GM12878 (cell line): ENCODE results near the gene S100B. TPM values are rescaled to one million over a fixed set of nuclear protein-coding genes. Genes with fewer than 3 reads are reported as not detected.

Source experiments
- ASH2L ChIP-seq: fragments of 300-600, 200-600 bp; sonication (generic); IDR thresholded peaks from 2 replicates; pipeline ENCODE4 v1.6.1; 2017; ENCODE audit warnings: low read depth, mild to moderate bottlenecking, borderline replicate concordance
- BHLHE40 ChIP-seq, 2 experiments: fragments of 450-650 bp in 1 of 2; IDR thresholded peaks; 2 replicates each; pipeline ENCODE4 v1.6.1; 2011 to 2017; ENCODE audit warnings: low read depth in 2 of 2, borderline replicate concordance in 1 of 2, improper control_type of control experiment in 1 of 2, low read length in 1 of 2, mild to moderate bottlenecking in 1 of 2
- CEBPB ChIP-seq, 2 experiments: fragments of 150-350 bp in 1 of 2; IDR thresholded peaks; 2 replicates each; pipeline ENCODE4 v1.6.1; 2012 to 2014; ENCODE audit warnings: low read depth in 2 of 2, low read length in 2 of 2, borderline replicate concordance in 1 of 2, inconsistent platforms in 1 of 2
- CREM ChIP-seq: IDR thresholded peaks from 2 replicates; pipeline ENCODE4 v1.6.1; 2014; ENCODE audit warnings: antibody characterized with exemption, low read depth
- EP300 ChIP-seq, 2 experiments: fragments of 150-350 bp in 1 of 2; IDR thresholded peaks; 2 replicates each; pipeline ENCODE4 v1.6.1; 2011 to 2012; ENCODE audit warnings: low read depth in 2 of 2, low read length in 2 of 2, borderline replicate concordance in 1 of 2, improper control_type of control experiment in 1 of 2, inconsistent platforms in 1 of 2; ENCODE audit not compliant: control insufficient read depth in 1 of 2
- HCFC1 ChIP-seq: fragments of 150-350 bp; IDR thresholded peaks from 2 replicates; pipeline ENCODE4 v1.6.1; 2014; ENCODE audit warnings: low read length
- HDAC2 ChIP-seq: fragments of 200-600 bp; sonication (generic); IDR thresholded peaks from 2 replicates; pipeline ENCODE4 v1.6.1; 2017
- IRF4 ChIP-seq: IDR thresholded peaks from 2 replicates; pipeline ENCODE4 v1.6.1; 2011; ENCODE audit warnings: low read depth, low read length
- KAT2A ChIP-seq: conservative IDR thresholded peaks from 2 replicates; pipeline ENCODE4 v1.6.1; 2011; ENCODE audit warnings: low read depth, low read length; ENCODE audit not compliant: control insufficient read depth
- KDM1A ChIP-seq: fragments of 200-600 bp; sonication (generic); IDR thresholded peaks from 2 replicates; pipeline ENCODE4 v1.6.1; 2016; ENCODE audit warnings: borderline replicate concordance
- KLF5 ChIP-seq: fragments of 450-650 bp; IDR thresholded peaks from 2 replicates; pipeline ENCODE4 v1.6.1; 2014; ENCODE audit warnings: mild to moderate bottlenecking; ENCODE audit not compliant: partially characterized antibody
- MYB ChIP-seq: fragments of 150-350 bp; IDR thresholded peaks from 2 replicates; pipeline ENCODE4 v1.6.1; 2014; ENCODE audit warnings: mild to moderate bottlenecking, low read depth, low read length, borderline replicate concordance
- NFYA ChIP-seq: IDR thresholded peaks from 2 replicates; pipeline ENCODE4 v1.6.1; 2011; ENCODE audit warnings: low read depth, mild to moderate bottlenecking, low read length, improper control_type of control experiment, borderline replicate concordance
- NR2C2 ChIP-seq: IDR thresholded peaks from 2 replicates; pipeline ENCODE4 v1.6.1; 2011; ENCODE audit warnings: borderline replicate concordance, low read depth; ENCODE audit not compliant: control insufficient read depth, insufficient read length
- RBBP5 ChIP-seq: fragments of 200-600 bp; sonication (generic); conservative IDR thresholded peaks from 2 replicates; pipeline ENCODE4 v1.6.1; 2016
- RUNX3 ChIP-seq: IDR thresholded peaks from 2 replicates; pipeline ENCODE4 v1.6.1; 2012; ENCODE audit warnings: low read length, inconsistent platforms
- SP1 ChIP-seq: IDR thresholded peaks from one replicate; pipeline ENCODE4 v1.6.1; 2011; ENCODE audit warnings: low read depth, low read length
- SPI1 ChIP-seq: IDR thresholded peaks from 2 replicates; pipeline ENCODE4 v1.6.1; 2011; ENCODE audit warnings: low read depth, mild to moderate bottlenecking, low read length, moderate library complexity, borderline replicate concordance; ENCODE audit not compliant: insufficient read depth
- SREBF2 ChIP-seq: IDR thresholded peaks from 2 replicates; pipeline ENCODE4 v1.6.1; 2012; ENCODE audit warnings: mild to moderate bottlenecking, low read length
- WRNIP1 ChIP-seq: IDR thresholded peaks from 2 replicates; pipeline ENCODE4 v1.6.1; 2011; ENCODE audit warnings: low read depth, low read length, improper control_type of control experiment, borderline replicate concordance
- ZBED1 ChIP-seq: IDR thresholded peaks from 2 replicates; pipeline ENCODE4 v1.6.1; 2016; ENCODE audit warnings: borderline replicate concordance
- ZNF384 ChIP-seq: IDR thresholded peaks from 2 replicates; pipeline ENCODE4 v1.6.1; 2012; ENCODE audit warnings: low read depth, mild to moderate bottlenecking, low read length, improper control_type of control experiment, borderline replicate concordance
- polyA plus RNA-seq, 11 experiments: library from polyadenylated mRNA; depleted of rRNA in 4 of 11; unstranded in 6 of 11; stranded (reverse) in 5 of 11; fragments of >200 nt; fragmentation: Nextera tagmentation in 4 of 11; fragmentation: Illumina TruSeq in 1 of 11; extraction: Ambion mirVana in 4 of 11; extraction: Trizol in 1 of 11; gene quantifications; 1 replicate in 1 of 11; 2 replicates in 10 of 11; pipeline versions ENCODE4 v1.2.1 to v1.2.3, GENCODE V29; 2011 to 2016; ENCODE audit warnings: inconsistent platforms in 2 of 11, missing spikeins in 2 of 11, low read depth in 1 of 11
- total RNA-seq, 4 experiments: library from RNA; depleted of rRNA in 3 of 4; stranded (reverse); fragments of >200 nt in 3 of 4; fragmentation: Illumina TruSeq in 1 of 4; extraction: Trizol in 1 of 4; gene quantifications; 2 replicates each; pipeline versions ENCODE4 v1.2.1 to v1.2.3, GENCODE V29; 2013 to 2021
- TF ChIP-seq, protein P1 (sequence below): fragments of 450-650 bp; formaldehyde crosslinking; IDR thresholded peaks from 2 replicates; pipeline ENCODE4 v1.4.0; 2020; ENCODE audit warnings: mild to moderate bottlenecking, moderate library complexity
- TF ChIP-seq, protein P2 (sequence below): fragments of 450-650 bp; IDR thresholded peaks from 2 replicates; pipeline ENCODE4 v1.6.1; 2016; ENCODE audit warnings: mild to moderate bottlenecking
- TF ChIP-seq, protein P3 (sequence below): fragments of 450-650 bp; IDR thresholded peaks from 2 replicates; pipeline ENCODE4 v1.6.1; 2018; ENCODE audit warnings: mild to moderate bottlenecking, low read depth, moderate library complexity; ENCODE audit not compliant: partially characterized antibody

Gene S100B
- total and polyA plus RNA-seq, 10 of the 15 experiments (the other 5 are each of a cell fraction or from before 2014, with no cell fraction given): 0.11 to 0.22 TPM; not detected in 8

DNA sequence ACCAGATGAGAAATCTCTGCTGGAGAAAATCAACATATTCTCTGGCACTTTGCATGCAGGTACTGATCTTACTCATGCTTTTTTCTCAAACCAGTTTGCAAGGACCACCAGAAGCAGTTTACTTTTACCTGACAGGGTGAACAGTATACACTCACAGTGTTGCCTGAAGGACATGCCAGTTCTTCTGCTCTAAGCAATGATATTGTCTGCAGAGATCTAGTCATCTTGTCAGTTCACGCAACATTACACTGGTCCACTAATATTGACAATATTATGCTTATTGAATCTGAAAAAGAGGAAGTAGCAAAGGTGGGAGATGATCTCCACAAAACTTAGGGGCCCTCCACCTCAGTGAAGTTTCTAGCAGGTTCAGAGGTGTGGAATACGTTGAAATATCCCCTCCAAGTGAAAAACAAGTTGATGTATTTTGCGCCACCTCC, 3.8 kb upstream of the S100B start (continued):
- no peak for TF ChIP-seq SREBF2
- no peak for TF ChIP-seq CEBPB (IDR thresholded peaks at IDR 0.05; ENCODE audit: borderline replicate concordance in 1 of 2, low read depth in 2 of 2, low read length in 2 of 2)
- peak; percentile 29 for TF ChIP-seq SP1
- TF ChIP-seq CREM: no peak
- TF ChIP-seq IRF4: peak; percentile 94
- no peak for TF ChIP-seq KAT2A
- TF ChIP-seq KDM1A: no peak
- no peak for TF ChIP-seq HCFC1
- peak in 1 of 2 experiments; percentile 7; a peak in 1 of 4 replicates for TF ChIP-seq EP300 (IDR thresholded peaks at IDR 0.05; ENCODE audit: borderline replicate concordance in 1 of 2, control insufficient read depth in 1 of 2, low read depth in 2 of 2, low read length in 2 of 2)
- no peak for TF ChIP-seq ZNF384
- TF ChIP-seq RBBP5: no peak
- TF ChIP-seq NR2C2: no peak
- TF ChIP-seq SPI1: peak; percentile 91
- TF ChIP-seq ASH2L: no peak
- no peak for TF ChIP-seq WRNIP1
- TF ChIP-seq NFYA: no peak
- TF ChIP-seq, protein P1, sequence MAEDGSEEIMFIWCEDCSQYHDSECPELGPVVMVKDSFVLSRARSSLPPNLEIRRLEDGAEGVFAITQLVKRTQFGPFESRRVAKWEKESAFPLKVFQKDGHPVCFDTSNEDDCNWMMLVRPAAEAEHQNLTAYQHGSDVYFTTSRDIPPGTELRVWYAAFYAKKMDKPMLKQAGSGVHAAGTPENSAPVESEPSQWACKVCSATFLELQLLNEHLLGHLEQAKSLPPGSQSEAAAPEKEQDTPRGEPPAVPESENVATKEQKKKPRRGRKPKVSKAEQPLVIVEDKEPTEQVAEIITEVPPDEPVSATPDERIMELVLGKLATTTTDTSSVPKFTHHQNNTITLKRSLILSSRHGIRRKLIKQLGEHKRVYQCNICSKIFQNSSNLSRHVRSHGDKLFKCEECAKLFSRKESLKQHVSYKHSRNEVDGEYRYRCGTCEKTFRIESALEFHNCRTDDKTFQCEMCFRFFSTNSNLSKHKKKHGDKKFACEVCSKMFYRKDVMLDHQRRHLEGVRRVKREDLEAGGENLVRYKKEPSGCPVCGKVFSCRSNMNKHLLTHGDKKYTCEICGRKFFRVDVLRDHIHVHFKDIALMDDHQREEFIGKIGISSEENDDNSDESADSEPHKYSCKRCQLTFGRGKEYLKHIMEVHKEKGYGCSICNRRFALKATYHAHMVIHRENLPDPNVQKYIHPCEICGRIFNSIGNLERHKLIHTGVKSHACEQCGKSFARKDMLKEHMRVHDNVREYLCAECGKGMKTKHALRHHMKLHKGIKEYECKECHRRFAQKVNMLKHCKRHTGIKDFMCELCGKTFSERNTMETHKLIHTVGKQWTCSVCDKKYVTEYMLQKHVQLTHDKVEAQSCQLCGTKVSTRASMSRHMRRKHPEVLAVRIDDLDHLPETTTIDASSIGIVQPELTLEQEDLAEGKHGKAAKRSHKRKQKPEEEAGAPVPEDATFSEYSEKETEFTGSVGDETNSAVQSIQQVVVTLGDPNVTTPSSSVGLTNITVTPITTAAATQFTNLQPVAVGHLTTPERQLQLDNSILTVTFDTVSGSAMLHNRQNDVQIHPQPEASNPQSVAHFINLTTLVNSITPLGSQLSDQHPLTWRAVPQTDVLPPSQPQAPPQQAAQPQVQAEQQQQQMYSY (CRISPR knock-in tag): no peak
- TF ChIP-seq BHLHE40 (IDR thresholded peaks at IDR 0.05; ENCODE audit: borderline replicate concordance in 1 of 2, low read depth in 2 of 2, low read length in 1 of 2): no peak
- no peak for TF ChIP-seq KLF5
- TF ChIP-seq, protein P2, sequence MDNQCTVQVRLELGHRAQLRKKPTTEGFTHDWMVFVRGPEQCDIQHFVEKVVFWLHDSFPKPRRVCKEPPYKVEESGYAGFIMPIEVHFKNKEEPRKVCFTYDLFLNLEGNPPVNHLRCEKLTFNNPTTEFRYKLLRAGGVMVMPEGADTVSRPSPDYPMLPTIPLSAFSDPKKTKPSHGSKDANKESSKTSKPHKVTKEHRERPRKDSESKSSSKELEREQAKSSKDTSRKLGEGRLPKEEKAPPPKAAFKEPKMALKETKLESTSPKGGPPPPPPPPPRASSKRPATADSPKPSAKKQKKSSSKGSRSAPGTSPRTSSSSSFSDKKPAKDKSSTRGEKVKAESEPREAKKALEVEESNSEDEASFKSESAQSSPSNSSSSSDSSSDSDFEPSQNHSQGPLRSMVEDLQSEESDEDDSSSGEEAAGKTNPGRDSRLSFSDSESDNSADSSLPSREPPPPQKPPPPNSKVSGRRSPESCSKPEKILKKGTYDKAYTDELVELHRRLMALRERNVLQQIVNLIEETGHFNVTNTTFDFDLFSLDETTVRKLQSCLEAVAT: no peak
- TF ChIP-seq, protein P3, sequence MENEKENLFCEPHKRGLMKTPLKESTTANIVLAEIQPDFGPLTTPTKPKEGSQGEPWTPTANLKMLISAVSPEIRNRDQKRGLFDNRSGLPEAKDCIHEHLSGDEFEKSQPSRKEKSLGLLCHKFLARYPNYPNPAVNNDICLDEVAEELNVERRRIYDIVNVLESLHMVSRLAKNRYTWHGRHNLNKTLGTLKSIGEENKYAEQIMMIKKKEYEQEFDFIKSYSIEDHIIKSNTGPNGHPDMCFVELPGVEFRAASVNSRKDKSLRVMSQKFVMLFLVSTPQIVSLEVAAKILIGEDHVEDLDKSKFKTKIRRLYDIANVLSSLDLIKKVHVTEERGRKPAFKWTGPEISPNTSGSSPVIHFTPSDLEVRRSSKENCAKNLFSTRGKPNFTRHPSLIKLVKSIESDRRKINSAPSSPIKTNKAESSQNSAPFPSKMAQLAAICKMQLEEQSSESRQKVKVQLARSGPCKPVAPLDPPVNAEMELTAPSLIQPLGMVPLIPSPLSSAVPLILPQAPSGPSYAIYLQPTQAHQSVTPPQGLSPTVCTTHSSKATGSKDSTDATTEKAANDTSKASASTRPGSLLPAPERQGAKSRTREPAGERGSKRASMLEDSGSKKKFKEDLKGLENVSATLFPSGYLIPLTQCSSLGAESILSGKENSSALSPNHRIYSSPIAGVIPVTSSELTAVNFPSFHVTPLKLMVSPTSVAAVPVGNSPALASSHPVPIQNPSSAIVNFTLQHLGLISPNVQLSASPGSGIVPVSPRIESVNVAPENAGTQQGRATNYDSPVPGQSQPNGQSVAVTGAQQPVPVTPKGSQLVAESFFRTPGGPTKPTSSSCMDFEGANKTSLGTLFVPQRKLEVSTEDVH: no peak
- 0 out of 2 replicates have a peak, but pooled peaks have one; percentile 49 for TF ChIP-seq MYB
- TF ChIP-seq ZBED1: no peak
- TF ChIP-seq RUNX3: peak; percentile 3; the same call in 1 of the 2 replicates
- TF ChIP-seq HDAC2: no peak
